Fibroblast of the conjunctiva (primary cell): ENCODE results near the gene MOGAT1.
"Not testable (repeated sequence)": the region's sequence is repeated elsewhere in the genome, so short reads cannot be mapped to it uniquely, and the experiment has no call there.

Source experiments
- DNase-seq: peaks from one replicate; pipeline ENCODE4 v3.0.0-alpha.2; 2010; ENCODE audit warnings: low read depth

The MOGAT1 gene

DNA sequence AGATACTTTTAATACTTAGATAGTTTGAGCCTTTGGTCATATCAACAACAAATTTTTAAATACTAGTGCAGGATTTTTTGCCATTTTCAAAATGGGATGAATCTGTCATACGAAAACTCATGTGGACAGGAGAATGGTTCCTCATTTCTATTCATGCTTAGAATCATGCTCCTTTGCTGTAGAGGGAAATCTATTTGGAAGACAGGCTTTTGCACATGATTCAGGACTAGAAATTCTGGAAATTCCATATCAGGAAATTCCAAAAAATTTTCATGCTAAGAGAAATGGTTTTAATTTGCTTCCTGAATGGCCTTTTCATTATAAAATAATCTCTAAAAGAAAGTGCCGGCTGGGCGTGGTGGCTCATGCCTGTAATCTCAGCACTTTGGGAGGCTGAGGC, 39.3 kb downstream of the MOGAT1 start:
- no peak for DNase-seq

DNA sequence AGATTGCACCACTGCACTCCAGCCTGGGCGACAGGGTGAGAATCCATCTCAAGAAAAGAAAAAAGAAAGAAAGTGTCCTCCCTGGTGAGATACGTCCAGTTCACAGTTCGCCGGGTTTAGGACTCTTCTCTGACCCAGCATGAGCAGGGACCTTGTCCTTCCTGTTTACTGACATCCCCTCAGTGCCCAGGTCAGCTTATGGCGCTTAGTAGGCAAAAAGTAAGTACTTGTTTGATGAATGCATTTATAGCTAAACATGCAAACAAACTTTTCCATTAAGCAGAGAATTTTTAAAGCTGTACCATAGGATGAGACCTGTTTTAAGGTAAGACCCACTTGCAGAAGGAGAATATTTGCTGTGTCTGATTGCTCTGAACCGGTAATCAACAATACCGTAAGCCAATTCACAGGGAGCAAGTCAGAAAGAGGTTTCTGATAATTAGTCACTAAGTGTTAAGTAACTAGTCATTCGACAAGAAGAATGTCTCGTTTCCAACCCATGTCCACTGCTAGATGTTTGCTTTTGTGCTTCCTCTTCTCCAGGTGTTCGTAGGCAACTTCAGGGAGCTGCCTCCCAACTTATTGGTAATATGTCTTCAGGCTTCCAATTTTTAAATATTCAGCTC, 40.0 kb downstream of the MOGAT1 start:
- no peak for DNase-seq

DNA sequence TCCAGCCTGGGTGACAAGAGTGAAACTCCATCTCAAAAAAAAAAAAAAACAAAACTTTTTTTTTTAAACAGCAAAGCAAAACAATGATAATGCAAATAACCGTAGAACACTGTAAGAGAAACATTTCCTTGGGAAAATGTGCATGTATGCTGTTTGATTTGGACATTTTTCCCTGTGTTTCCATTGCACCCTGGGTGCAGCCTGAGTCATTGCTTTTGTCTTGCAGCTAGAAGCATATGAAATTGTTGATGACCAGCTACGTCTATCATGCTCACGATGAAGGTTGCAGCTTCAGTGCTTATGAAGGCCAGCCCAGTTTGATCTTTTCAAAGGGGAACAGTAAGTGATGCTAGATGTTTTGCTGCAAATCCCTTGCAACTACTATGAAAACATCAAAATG, 41.5 kb downstream of the MOGAT1 start:
- no peak for DNase-seq

DNA sequence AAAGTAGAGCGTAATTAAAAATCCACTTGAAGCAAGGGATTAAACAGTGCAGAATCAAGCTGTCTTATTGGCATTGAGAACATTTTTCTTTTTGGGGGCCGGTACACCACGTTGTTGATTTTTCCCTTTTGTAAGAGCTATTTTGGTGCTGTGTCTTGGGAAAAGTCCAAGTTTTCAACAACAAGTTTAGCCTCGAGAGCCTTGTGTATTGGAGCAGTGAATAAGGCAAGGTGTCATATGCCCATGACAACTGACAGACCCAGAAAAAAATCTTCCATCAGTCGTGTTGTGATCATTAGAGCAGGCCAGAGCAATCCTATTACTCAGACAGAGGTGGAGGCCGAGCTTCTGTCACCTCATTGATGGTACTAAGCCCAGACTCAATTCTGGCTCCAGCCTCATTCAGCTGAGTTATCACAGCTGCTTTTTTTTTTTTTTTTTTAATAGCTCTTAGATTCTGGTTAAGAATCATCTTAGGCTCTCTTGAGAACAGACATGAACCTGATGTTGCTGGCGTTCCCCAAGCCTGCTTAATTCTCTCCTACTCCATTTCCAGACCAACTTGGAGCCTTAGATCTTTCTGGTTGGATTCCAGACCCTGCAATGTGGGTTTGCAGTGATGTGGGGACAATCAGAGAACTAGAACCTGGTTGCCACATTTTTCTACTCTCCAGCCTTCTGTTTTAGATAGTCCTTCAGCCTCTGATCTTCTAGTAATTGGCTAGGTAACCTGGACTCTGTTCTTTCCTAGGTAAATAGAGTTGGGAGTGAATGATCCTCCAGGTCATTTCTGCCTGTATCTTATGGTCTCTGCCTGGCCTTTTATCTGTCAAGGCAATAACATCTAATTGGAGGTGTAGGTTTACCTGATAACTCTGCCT, 43.1 kb downstream of the MOGAT1 start:
- no peak for DNase-seq

DNA sequence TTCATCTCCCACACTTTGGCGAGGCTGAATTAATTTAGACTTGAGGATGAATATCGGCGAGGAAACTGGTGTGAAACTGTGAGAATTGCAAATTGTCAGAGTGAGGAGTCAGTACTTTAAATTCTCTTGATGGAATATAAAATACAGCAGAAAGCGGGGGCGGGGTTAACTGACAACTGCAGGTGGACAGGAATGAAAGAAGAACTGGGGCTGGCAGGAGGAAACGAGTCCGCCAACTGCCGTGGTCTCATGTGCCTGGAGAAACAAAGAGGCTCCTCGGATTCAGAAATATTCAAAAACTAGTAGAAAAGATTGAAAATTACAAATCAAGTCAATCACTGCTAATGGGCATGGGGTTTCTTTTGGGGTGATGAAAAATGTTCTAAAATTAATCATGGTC, 44.3 kb downstream of the MOGAT1 start:
- DNase-seq: no peak

DNA sequence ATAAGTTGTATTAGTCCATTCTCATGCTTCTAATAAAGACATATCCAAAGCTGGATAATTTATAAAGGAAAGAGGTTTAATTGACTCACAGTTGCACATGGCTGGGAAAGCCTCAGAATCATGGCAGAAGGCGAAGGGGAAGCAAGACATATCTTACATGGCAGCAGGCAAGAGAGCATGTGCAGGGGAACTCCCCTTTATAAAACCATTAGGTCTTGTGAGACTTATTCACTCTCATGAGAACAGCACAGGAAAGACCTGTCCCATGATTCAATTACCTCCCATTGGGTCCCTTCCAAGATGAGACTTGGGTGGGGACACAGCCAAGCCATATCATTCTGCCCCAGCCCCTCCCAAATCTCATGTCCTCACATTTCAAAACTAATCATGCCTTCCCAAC, 48.3 kb downstream of the MOGAT1 start:
- DNase-seq: not testable (repeated sequence)

DNA sequence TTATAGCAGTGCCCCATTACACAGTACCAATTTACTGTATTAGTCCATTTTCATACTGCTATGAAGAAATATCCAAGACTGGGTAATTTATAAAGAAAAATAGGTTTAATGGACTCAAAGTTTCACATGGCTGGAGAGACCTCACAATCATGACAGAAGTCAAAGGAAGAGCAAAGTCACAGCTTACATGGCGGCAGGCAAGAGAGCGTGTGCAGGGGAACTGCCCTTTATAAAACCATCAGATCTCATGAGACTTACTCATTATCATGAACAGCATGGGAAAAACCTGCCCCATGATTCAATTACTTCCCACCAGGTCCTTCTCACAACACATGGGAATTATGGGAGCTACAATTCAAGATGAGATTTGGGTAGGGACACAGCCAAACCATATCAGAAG, 50.1 kb downstream of the MOGAT1 start:
- not testable (repeated sequence) for DNase-seq

DNA sequence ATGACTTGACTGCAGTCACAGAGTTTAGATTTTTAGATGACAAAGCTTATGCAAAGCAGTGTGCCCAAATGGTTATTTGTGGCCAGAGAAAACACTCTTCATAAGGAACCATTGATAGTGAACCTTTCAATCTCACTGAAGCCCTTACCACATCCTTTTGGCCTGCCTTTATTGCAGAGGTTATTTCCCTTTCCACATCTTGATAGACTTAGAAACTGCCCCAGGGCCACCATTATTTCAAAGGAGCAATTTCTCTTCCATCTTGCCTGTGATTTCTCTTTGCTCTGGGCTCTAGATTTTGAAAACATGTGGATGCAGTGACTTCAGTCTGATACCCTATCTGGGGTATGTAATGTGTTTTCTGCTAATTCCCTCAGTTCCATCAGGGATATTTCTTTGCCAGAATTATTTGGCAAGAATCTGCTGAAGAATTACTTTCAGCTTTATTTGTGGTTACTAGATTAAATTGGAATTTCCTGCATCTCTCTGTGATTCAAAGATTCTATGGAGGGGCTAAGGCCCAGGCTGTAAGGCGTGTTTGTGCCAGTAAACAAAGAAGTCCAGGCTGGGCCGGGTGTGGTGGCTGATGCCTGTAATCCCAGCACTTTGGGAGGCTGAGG, 51.0 kb downstream of the MOGAT1 start:
- peak; percentile 71 for DNase-seq

DNA sequence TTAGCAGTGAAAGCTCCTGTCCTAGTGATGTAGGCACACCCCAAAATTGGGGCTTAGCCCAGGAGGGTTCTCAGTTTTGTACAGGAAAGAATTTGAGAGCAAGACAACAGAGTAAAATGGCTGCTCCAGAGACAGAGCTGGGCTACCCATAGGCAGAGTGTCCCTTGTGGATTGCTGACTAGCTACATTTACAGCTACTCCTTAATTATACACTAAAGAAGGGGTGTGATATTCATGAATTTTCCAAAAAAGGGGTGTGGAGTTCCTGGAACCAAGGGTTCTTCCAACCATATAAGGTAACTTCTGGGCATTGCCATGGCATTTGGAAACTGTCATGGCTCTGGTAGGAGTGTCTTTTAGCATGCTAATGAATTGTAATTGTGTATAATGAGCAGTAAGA, 52.8 kb downstream of the MOGAT1 start:
- DNase-seq: no peak

DNA sequence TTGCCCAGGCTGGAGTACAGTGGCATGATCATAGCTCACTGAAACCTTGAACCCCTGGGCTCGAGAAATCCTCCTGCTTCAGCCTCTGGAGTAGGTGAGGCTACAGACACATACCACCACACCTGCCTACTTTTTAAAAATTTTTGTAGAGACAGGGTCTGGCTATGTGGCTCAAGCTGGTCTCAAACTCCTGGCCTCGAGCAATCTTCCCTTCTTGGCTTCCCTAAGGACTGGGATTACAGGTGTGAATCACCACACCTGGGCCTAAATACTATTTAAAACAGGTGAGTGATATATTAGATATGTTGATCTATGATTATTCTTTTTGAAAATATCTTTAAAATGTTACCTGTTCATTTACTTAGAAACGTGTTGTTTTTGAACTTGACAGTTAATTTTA, 57.2 kb downstream of the MOGAT1 start:
- no peak for DNase-seq

DNA sequence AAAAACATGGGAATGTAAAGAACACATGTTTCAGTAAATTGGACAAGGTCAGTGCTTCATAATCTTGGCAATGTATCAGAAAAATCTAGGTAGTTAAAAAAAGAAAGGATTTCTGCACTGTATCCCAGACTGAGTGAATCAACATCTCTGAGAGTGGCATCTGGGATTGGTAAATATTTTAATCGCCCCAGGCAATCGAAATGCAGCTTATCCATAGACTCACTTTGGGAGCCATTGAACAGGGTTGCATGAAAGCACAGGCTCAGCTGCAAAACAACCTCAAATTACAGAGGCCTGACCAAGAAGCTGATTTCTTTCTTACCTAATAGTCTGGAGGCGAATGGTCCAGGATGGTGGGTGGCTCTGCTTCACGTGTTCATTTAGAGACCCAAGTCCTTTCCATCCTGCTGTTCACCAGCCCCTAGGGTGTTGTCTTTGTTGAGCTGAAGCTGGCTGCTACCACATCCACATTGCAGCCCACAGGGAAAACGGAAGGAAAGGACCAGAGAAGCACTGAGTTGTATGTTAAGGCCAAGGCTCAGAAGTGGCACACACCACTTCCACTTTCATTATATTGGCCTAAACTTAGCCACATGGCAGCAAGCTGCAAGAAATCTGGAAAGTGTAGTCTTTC, 59.0 kb downstream of the MOGAT1 start:
- DNase-seq: no peak

DNA sequence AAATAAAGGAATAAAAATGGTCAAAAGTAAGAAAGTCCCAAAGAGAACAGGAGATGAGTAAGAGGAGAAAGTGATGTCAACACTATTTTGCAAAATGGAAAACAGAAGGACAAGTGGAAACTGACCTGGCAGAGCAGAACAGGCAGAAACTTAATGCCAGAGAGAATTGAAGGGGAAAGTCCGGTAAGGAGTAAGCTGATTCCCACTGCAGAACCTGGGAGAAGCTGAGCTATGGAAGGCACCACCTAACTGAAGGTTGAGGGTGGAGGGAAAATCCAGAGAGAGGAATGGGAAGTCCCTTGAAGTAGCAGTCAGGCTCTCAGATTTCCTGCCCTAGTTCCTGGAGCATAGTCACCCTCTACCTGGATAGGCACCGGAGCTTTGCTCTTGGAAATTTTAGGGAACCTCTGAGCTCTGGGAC, 59.8 kb downstream of the MOGAT1 start:
- no peak for DNase-seq

DNA sequence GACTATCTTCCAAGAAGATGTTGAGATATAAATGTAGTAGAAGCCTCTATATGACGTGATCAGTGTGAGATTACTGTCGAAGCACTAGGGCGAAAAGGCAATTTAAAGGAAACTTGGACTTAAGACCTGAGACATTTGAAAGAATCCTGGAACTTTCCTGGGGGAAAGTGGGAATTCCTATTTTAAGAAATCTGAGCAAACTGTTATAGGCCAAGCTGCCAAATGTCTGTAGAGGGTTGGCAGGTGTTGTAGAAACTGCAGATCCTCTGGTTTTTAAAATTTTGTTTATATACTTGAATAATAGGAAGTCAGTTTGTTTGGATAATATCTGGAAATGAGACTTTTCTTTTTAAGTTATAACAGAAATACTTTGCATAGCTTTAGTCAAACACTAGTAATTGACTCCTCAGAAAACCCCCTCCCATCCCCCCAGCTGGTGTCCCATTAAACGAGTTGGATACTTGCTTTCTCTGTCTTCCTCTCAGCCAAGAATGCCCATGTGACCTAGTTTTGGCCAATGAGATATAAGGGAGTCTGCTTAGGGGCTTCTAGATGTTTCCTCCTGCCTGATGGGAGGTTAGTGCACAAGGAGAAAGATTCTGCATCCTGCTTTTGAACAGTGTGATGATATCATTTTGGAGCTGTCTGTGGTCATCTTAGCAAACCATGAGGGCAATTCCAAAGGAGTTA, 61.2 kb downstream of the MOGAT1 start:
- DNase-seq: no peak

DNA sequence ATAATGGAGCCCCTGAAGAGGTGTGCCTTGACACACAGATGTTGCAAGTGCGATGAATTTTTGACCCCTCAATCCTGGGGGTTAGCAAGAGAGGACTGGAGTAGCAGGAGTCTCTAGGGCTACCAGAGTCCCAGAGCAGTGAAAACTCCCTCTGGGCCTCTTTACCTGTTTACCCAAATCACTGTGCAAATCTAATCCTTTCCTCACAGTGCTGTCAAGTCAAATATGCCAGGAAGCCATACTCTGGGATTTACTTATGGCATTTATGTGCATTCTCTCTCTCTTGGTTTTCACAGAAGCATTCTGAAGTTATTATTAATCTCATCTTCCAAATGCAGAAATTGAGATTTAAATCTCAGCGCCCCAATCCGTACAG, 62.0 kb downstream of the MOGAT1 start:
- DNase-seq: no peak

DNA sequence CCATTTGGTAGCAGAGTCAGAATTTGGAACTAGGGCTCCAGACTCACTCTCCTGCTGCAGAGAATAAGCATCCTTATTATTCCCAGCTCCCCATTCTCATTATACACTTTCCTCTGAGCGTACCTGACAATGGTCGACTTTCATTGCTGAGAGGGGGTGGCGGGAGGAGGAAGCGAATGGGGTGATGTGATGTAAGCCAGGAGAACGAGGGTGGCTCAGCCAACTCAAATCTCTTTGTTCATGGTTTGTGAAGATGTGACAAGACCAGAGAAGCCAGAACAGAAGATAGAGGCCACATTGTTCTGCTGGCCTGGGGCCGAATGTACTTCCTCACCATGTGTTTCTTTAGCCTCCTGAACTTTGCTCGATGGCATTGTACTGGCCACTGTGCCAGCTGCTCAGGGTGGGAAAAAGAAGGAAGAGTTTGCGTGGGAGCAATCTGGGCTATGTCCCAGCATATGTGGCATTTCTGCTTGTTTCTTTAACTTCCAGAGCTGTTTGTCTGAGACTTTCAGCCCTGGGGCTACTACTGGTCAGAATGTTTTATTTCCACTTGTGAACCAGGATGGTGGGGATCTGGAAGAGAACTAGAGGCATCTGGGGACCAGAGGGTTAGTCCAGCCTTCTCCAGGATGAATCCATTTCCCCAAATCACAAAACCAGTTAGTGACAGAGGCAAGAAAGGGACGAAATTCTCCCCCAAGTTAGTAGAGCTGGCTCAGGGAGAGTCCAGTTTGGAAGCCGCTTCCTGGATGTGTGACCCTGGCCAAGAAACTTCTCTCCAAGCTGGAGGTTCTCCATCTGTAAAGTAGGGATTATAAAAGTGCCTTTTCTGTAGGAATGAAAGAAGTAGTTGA, 62.6 kb downstream of the MOGAT1 start:
- DNase-seq: no peak

DNA sequence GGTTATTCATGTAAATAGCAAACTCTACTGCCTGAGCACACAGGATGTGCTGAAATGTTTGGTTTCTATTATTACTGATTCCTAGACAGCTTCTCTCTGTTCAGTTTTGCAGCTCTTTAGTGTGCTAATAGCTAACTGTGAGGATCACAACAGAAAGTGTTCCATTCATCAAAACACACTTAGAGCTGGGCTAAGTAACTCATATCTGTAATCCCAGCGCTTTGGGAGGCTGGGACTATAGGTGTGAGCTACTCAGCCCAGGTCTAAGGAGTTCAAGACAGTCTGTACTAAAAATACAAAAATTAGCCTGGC, 63.2 kb downstream of the MOGAT1 start:
- DNase-seq: no peak

DNA sequence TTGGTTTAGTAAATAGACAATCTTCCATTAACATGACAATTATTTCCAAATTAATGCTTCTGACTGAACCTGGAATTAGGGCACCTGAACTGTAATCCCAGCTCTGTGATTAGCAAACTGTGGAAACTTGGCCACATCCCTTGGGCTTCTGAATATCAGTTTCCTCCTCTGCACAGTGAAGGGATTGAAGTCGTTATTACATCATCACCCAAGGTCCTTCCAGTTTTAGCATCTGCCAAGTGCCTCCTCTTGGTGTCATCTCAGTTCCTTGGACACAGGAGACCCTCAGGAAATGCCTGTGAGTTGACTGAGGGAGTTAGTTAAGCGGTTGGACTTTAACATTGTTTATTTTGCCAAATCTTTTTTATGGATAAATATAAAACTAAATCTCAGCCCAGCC, 64.8 kb downstream of the MOGAT1 start:
- DNase-seq: no peak

DNA sequence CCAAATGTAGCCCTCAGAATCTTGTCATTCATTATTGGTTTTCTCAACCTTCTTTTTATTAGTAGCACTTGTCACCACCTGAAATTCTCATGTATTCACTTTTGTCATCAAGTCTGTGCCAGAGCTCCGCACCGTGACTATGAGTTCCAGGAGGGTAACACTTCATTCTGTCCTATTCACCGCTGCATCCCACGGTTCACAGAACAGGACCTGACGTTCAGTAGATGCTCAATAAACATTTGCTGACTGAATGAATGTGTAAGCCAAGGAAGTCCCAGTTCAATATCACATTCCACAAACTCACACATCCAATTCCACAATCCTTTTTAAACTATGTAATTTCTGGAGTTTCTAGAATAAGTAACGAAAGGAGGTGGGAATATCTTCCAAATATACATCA, 65.5 kb downstream of the MOGAT1 start:
- no peak for DNase-seq

DNA sequence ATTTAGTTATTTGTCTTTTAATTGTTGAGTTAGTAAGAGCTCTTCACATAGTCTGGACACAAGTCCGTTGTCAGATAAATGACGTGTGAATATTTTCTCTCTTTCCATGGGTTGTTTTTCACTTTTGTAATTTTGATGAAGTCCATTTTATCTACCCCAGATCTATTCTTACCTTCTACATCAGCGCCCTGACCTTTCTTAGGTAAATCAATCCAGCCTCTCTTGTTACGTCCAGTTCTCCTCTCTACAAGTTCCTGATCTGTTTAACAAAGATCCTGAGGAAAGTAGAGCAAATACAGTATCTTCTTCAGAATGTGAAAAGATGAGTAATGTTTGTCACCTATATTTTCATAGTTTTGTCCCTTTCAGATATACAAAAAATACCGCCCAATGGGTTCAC, 66.9 kb downstream of the MOGAT1 start:
- no peak for DNase-seq

DNA sequence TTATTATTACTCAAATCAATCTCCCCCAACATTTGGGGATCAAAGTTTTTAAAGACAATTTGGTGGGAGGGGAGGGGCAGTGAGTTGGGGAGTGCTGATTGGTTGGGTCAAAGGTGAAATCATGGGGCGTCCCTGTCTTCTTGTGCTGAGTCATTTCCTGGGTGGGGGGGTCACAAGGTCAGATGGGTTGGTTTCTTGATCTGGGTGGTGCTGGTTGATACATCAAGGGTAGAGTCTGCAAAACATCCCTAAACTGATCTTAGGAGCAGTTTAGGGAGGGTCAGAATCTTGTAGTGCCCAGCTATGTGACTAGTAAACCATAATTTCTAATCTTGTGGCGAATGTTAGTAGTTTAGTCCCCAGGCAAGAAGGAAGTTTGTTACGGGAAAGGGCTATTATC, 67.4 kb downstream of the MOGAT1 start:
- no peak for DNase-seq

DNA sequence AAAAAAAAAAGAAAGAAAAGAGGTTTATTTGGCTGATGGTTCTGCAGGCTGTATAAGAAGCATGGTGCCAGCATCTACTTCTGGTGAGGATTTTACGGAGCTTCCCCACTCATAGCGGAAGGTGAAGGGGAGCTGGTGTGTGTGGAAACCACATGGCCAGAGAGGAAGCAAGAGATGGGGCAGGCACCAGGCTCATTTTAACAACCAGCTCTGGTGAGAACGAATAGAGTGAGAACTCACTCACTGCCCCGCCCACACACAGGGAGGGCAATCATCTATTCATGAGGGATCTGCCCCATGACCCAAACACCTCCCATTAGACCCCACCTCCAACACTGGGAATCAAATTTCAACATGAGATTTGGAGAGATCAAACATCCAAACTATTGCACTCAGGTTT, 68.5 kb downstream of the MOGAT1 start:
- DNase-seq: no peak
